NCI-H1694 treated with DMSO at 0.1 percent for 48 hours (cell line): ENCODE data around the gene SUPT20HL2.
"Not testable (repeated sequence)": the region's sequence is repeated elsewhere in the genome, so short reads cannot be mapped to it uniquely, and the experiment has no call there.

Experiments
- DNase-seq: peaks from one replicate; lab custom pipeline; 2025; lab: John Stamatoyannopoulos, UW

The SUPT20HL2 gene

GRCh38 chrX:24314019-24314635, at the start of gene SUPT20HL2:
TSS of gene SUPT20HL2 (minus strand) at chrX:24314069. CDS start at chrX:24313315, 754 bp downstream.
- DNase-seq: no peak

GRCh38 chrX:24362089-24362745, 48.3 kb upstream of the SUPT20HL2 start:
- DNase-seq: not testable (repeated sequence)

GRCh38 chrX:24360272-24360671, 46.4 kb upstream of the SUPT20HL2 start, which contains the start of gene SUPT20HL1:
TSS of gene SUPT20HL1 (plus strand) at chrX:24360639. CDS start at chrX:24362761, 2,122 bp downstream.
- DNase-seq: no peak

GRCh38 chrX:24357106-24357505, 43.2 kb upstream of the SUPT20HL2 start:
- DNase-seq: no peak

GRCh38 chrX:24355095-24355494, 41.2 kb upstream of the SUPT20HL2 start:
- DNase-seq: no peak

- no peak for DNase-seq
These were observed 36.3 kb upstream of the SUPT20HL2 start for GRCh38 chrX:24350217-24350616.

- DNase-seq: no peak
These were observed 34.0 kb upstream of the SUPT20HL2 start for GRCh38 chrX:24347881-24348280.

GRCh38 chrX:24343719-24344118, 29.9 kb upstream of the SUPT20HL2 start:
- DNase-seq: no peak

GRCh38 chrX:24341795-24342194, 27.9 kb upstream of the SUPT20HL2 start:
- DNase-seq: no peak

GRCh38 chrX:24340501-24340900, 26.6 kb upstream of the SUPT20HL2 start:
- no peak for DNase-seq

- no peak for DNase-seq
These were observed 26.0 kb upstream of the SUPT20HL2 start for GRCh38 chrX:24339911-24340310.

GRCh38 chrX:24335871-24336270, 22.0 kb upstream of the SUPT20HL2 start:
- no peak for DNase-seq

- no peak for DNase-seq
These were observed 20.6 kb upstream of the SUPT20HL2 start for GRCh38 chrX:24334461-24334860.

GRCh38 chrX:24333371-24333770, 19.5 kb upstream of the SUPT20HL2 start:
- no peak for DNase-seq

GRCh38 chrX:24332878-24333277, 19.0 kb upstream of the SUPT20HL2 start:
- no peak for DNase-seq

- no peak for DNase-seq
These were observed 11.4 kb upstream of the SUPT20HL2 start for GRCh38 chrX:24325231-24325630.

GRCh38 chrX:24321741-24322395, 8.0 kb upstream of the SUPT20HL2 start:
- DNase-seq: no peak

GRCh38 chrX:24317567-24317966, 3.7 kb upstream of the SUPT20HL2 start:
- DNase-seq: no peak

GRCh38 chrX:24316111-24316510, 2.2 kb upstream of the SUPT20HL2 start:
- no peak for DNase-seq

- not testable (repeated sequence) for DNase-seq
These were observed 1.6 kb downstream of the SUPT20HL2 start for GRCh38 chrX:24312249-24312607.

GRCh38 chrX:24311507-24312248, 2.2 kb downstream of the SUPT20HL2 start:
- DNase-seq: not testable (repeated sequence)

- DNase-seq: not testable (repeated sequence)
These were observed 3.0 kb downstream of the SUPT20HL2 start for GRCh38 chrX:24310916-24311315.
